Omental fat pad (tissue), 4 donors: ENCODE data around the gene NUAK1. TPM values are rescaled to one million over a fixed set of nuclear protein-coding genes. Genes with fewer than 3 reads are reported as not detected.

Source experiments
- ATAC-seq: fragments of 150-250 bp; one replicate; pipeline ENCODE4 v1.9.1; 2016; ENCODE audit warnings: mild to moderate bottlenecking, moderate library complexity; ENCODE audit not compliant: low FRiP score
- DNase-seq: peaks from one replicate; pipeline ENCODE4 v3.0.0-alpha.2; 2019; ENCODE audit warnings: low spot score
- CTCF ChIP-seq, 3 donors: fragments of 450-650 bp; IDR thresholded peaks; one replicate each; pipeline ENCODE4 v1.5.1; 2016 to 2017; ENCODE audit warnings: antibody characterized with exemption in 3 of 3, mild to moderate bottlenecking in 3 of 3, moderate library complexity in 2 of 3
- total RNA-seq, 4 donors: library from RNA; depleted of rRNA; stranded (reverse); fragments of >200 nt; gene quantifications; one replicate each; pipeline ENCODE4 v1.1.0, GENCODE V29; 2016

Gene NUAK1
- total RNA-seq, 4 donors from 2014 or later: 6.8 to 47.3 (median 21.0) TPM

GRCh38 chr12:106048016-106048415 is 90.7 kb downstream of the NUAK1 start:
- no peak for DNase-seq

GRCh38 chr12:106046947-106047346 is 91.8 kb downstream of the NUAK1 start:
- DNase-seq (no peak), ATAC-seq (no peak)
- TF ChIP-seq CTCF (IDR thresholded peaks at IDR 0.05): no peak

More at GRCh38 chr12:106048016-106048415, 90.7 kb downstream of the NUAK1 start:
- TF ChIP-seq CTCF (IDR thresholded peaks at IDR 0.05): no peak
- ATAC-seq: no peak

- no peak for TF ChIP-seq CTCF (IDR thresholded peaks at IDR 0.05)
- ATAC-seq: no peak
- DNase-seq: no peak
Measured at GRCh38 chr12:106046301-106046846, 92.4 kb downstream of the NUAK1 start.

GRCh38 chr12:106045251-106045674 is 93.5 kb downstream of the NUAK1 start:
- DNase-seq (no peak), ATAC-seq (no peak)
- TF ChIP-seq CTCF (IDR thresholded peaks at IDR 0.05): no peak

- DNase-seq (no peak), ATAC-seq (no peak)
- no peak for TF ChIP-seq CTCF (IDR thresholded peaks at IDR 0.05)
Measured at GRCh38 chr12:106044773-106045172, 94.0 kb downstream of the NUAK1 start.

- ATAC-seq: no peak
- TF ChIP-seq CTCF (IDR thresholded peaks at IDR 0.05): no peak
- DNase-seq: no peak
Measured at GRCh38 chr12:106042037-106042436, 96.7 kb downstream of the NUAK1 start.

- no peak for TF ChIP-seq CTCF (IDR thresholded peaks at IDR 0.05)
- ATAC-seq (no peak), DNase-seq (no peak)
Measured at GRCh38 chr12:106040521-106040920, 98.2 kb downstream of the NUAK1 start.
